Ovary (tissue), 3 donors: ENCODE results near the gene RAB23.

Experiments
- EP300 ChIP-seq: sonication (generic); formaldehyde crosslinking; IDR thresholded peaks from one replicate; pipeline ENCODE4 v1.6.1; 2017; ENCODE audit warnings: antibody characterized with exemption
- TF ChIP-seq, protein P1 (sequence below), 3 donors: fragments of 450-650 bp in 2 of 3; fragments of 200-600 bp in 1 of 3; IDR thresholded peaks; one replicate each; pipeline versions ENCODE4 v1.5.1 to v1.8.0; 2016 to 2022; ENCODE audit warnings: antibody characterized with exemption in 3 of 3, mild to moderate bottlenecking in 1 of 3
- donor health status: DM: no; HTN: no; CAD: no.

- no peak for TF ChIP-seq EP300
- TF ChIP-seq, protein P1, sequence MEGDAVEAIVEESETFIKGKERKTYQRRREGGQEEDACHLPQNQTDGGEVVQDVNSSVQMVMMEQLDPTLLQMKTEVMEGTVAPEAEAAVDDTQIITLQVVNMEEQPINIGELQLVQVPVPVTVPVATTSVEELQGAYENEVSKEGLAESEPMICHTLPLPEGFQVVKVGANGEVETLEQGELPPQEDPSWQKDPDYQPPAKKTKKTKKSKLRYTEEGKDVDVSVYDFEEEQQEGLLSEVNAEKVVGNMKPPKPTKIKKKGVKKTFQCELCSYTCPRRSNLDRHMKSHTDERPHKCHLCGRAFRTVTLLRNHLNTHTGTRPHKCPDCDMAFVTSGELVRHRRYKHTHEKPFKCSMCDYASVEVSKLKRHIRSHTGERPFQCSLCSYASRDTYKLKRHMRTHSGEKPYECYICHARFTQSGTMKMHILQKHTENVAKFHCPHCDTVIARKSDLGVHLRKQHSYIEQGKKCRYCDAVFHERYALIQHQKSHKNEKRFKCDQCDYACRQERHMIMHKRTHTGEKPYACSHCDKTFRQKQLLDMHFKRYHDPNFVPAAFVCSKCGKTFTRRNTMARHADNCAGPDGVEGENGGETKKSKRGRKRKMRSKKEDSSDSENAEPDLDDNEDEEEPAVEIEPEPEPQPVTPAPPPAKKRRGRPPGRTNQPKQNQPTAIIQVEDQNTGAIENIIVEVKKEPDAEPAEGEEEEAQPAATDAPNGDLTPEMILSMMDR (IDR thresholded peaks at IDR 0.05), result no peak
Measured at GRCh38 chr6:57147401-57147800, 74.7 kb downstream of the RAB23 start.
